HFF-Myc (cell line): ENCODE results near the gene ZRSR2.
A peak's percentile ranks its signal among the peaks of the same experiment; 100 is the strongest.
"Not testable (repeated sequence)": the region's sequence is repeated elsewhere in the genome, so short reads cannot be mapped to it uniquely, and the experiment has no call there.

Experiments used
- DNase-seq: peaks from one replicate; pipeline ENCODE4 v3.0.0-alpha.2; 2011; ENCODE audit warnings: low read depth; ENCODE audit errors: extremely low read depth
- H3K4me3 ChIP-seq: replicated peaks from 2 replicates; pipeline ENCODE4 v1.5.1; 2011; ENCODE audit warnings: low read depth, mild to moderate bottlenecking, control low read depth, low read length
- TF ChIP-seq, protein P1 (sequence below): IDR thresholded peaks from 2 replicates; pipeline ENCODE4 v1.5.1; 2012; ENCODE audit warnings: mild to moderate bottlenecking, low read depth, low read length, control low read depth; ENCODE audit errors: missing control alignments

The ZRSR2 gene, protein sequence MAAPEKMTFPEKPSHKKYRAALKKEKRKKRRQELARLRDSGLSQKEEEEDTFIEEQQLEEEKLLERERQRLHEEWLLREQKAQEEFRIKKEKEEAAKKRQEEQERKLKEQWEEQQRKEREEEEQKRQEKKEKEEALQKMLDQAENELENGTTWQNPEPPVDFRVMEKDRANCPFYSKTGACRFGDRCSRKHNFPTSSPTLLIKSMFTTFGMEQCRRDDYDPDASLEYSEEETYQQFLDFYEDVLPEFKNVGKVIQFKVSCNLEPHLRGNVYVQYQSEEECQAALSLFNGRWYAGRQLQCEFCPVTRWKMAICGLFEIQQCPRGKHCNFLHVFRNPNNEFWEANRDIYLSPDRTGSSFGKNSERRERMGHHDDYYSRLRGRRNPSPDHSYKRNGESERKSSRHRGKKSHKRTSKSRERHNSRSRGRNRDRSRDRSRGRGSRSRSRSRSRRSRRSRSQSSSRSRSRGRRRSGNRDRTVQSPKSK

GRCh38 chrX:15789979-15790768 is at the start of gene ZRSR2:
Gene ZRSR2, plus strand, starts transcription at chrX:15790484. Its CDS starts 12 bp downstream, at chrX:15790496.
- TF ChIP-seq, protein P1, sequence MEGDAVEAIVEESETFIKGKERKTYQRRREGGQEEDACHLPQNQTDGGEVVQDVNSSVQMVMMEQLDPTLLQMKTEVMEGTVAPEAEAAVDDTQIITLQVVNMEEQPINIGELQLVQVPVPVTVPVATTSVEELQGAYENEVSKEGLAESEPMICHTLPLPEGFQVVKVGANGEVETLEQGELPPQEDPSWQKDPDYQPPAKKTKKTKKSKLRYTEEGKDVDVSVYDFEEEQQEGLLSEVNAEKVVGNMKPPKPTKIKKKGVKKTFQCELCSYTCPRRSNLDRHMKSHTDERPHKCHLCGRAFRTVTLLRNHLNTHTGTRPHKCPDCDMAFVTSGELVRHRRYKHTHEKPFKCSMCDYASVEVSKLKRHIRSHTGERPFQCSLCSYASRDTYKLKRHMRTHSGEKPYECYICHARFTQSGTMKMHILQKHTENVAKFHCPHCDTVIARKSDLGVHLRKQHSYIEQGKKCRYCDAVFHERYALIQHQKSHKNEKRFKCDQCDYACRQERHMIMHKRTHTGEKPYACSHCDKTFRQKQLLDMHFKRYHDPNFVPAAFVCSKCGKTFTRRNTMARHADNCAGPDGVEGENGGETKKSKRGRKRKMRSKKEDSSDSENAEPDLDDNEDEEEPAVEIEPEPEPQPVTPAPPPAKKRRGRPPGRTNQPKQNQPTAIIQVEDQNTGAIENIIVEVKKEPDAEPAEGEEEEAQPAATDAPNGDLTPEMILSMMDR, result no peak
- H3K4me3 ChIP-seq, result peak within 1 kb of the TSS; percentile 68
- DNase-seq, result peak; percentile 19

- no peak overlapping the region for H3K4me3 ChIP-seq
- no peak for DNase-seq
- TF ChIP-seq, protein P1, result no peak
Observed at GRCh38 chrX:15744181-15744867, 46.0 kb upstream of the ZRSR2 start.

DNA sequence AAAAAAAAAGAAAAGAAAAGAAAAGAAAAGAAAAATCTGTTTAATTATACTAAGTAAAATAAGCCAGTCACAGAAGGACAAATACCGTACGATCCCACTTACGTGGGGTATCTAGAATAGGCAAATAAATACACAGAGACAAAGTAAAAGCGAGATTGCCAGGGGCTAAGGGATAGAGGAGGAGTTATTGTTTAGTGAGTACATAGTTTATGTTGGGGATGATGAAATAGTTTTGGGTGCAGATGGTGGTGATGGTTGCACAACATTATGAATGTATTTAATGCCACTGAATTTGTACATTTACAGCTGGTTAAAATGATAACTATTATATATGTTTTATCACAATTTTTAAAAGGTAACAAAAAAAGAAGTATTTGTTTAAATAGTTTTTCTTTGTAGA is 45.1 kb upstream of the ZRSR2 start:
- no peak for DNase-seq
- TF ChIP-seq, protein P1, result no peak

GRCh38 chrX:15746651-15747050 is 43.6 kb upstream of the ZRSR2 start:
- H3K4me3 ChIP-seq, DNase-seq: not testable (repeated sequence)

More for the DNA sequence above, 45.1 kb upstream of the ZRSR2 start:
- H3K4me3 ChIP-seq, result no peak overlapping the region

- TF ChIP-seq, protein P1, result no peak
- DNase-seq, result no peak
- no peak overlapping the region for H3K4me3 ChIP-seq
Observed at GRCh38 chrX:15747626-15748173, 42.6 kb upstream of the ZRSR2 start.

DNA sequence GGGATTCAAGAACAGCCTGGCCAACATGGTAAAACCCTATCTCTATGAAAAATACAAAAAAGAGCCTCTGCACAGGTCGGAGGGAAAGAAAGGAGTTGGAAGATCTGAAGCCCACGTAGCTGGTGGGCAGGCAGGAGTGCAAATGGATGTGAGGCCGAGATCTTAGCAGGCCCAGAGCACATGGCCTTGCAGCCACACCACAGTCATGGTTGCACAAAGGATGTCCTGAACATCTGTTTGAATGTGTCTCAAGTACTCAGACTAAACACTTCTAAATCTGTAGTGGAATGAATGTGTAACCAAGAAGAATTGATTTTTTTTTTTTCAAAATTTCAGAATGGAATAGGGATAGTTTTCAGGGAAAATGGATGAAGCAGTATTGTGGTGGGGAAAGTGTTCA is 41.4 kb upstream of the ZRSR2 start:
- no peak overlapping the region for H3K4me3 ChIP-seq
- DNase-seq, result no peak
- TF ChIP-seq, protein P1, result no peak
